OCI-LY3 (cell line): ENCODE results near the gene EPHB1.

Experiments
- CTCF ChIP-seq: fragments of 200-600, 300-600 bp; sonication (generic); IDR thresholded peaks from 2 replicates; pipeline ENCODE4 v1.5.1; 2014; ENCODE audit warnings: antibody characterized with exemption, low read length, low read depth
- EZH2phosphoT487 ChIP-seq: fragments of 200-600 bp; shearing (Covaris generic); IDR thresholded peaks from 2 replicates; pipeline ENCODE4 v1.6.1; 2018; ENCODE audit warnings: antibody characterized with exemption, mixed run types, low read depth

GRCh38 chr3:134797741-134798451, 2.8 kb downstream of the EPHB1 start:
- TF ChIP-seq CTCF, result no peak
- no peak for TF ChIP-seq EZH2phosphoT487
